Measurements from ENCODE around the gene MRPS11. TPM values are rescaled to one million over a fixed set of nuclear protein-coding genes. Genes with fewer than 3 reads are reported as not detected.

Gene MRPS11
- total RNA-seq, 1 experiment from 2014 or later: 47.4 TPM

GRCh38 chr15:88428053-88428452 is 39.5 kb upstream of the MRPS11 start (continued):
- TF ChIP-seq, protein P1, sequence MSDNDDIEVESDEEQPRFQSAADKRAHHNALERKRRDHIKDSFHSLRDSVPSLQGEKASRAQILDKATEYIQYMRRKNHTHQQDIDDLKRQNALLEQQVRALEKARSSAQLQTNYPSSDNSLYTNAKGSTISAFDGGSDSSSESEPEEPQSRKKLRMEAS (IDR thresholded peaks at IDR 0.05): no peak

DNA sequence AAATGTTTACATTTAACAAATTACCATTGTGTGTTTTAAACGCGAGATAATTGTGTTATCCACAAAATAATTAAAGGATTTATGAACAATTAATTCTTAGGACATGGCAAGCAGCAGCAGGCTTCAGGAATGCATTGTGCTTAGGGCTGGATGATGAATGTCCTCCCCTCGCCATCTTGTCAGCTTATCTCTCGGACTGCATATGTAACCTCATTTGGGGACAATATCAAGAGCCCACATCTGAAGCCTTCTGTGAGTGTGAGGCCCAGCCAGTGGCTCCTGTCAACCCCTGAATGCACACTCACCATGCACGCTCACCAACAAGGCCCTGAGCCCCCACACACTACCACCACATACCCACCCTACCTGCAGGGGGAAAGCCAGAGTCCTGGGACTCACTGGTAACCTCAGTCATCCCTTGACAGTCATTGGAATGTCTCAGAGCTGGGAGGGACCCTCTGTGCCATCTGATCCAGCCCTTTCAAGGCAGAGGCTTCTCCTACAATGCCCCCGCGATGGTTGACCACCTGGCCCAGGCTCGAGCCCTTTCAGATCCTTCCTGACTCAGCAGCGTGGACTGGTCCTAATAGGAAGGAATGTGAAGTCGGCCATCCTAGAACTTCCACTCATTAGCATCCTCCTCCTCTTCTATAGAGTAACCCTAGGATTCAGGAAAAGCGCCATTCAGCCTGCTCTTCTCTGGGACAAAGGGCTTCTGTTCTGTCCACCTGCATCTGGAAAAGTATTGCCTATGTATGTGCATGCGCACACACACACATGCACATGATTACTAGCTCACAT is 38.5 kb upstream of the MRPS11 start:
- H3K27ac ChIP-seq (ENCODE audit: low read depth, low read length): no peak overlapping the region
- no peak overlapping the region for H3K4me2 ChIP-seq (ENCODE audit: low read length)
- no peak overlapping the region for H3K9ac ChIP-seq (ENCODE audit: low read length)
- DNase-seq (ENCODE audit: low read depth, low spot score) (no peak), ATAC-seq (no peak)
- no peaks in the 10 kb centered on the region for H3K79me2 ChIP-seq (ENCODE audit: insufficient read depth, low read length)
- H3K9me3 ChIP-seq (ENCODE audit: control insufficient read depth in 1 of 2, insufficient read depth in 1 of 2, low read depth in 1 of 2, low read length in 2 of 2): no peaks in the 10 kb centered on the region
- ChIA-PET RAD21 (ENCODE audit: low non-redundant PET in 1 of 2, low total read pairs in 2 of 2, uncharacterized antibody in 2 of 2, unreplicated experiment in 2 of 2) (no interaction called here), POLR2A (no interaction called here), CTCF (no interaction called here)
- intact Hi-C loops (cut with micrococcal nuclease): no loop called here
- BruUV-seq (replicated peaks): no TSS peak
- no peaks in the 10 kb centered on the region for H3K4me1 ChIP-seq (ENCODE audit: control insufficient read depth in 1 of 2, insufficient read depth in 2 of 2, low read length in 2 of 2)
- no peaks in the 10 kb centered on the region for H4K20me1 ChIP-seq (ENCODE audit: insufficient read depth)
- no peaks in the 10 kb centered on the region for H3K36me3 ChIP-seq (ENCODE audit: control insufficient read depth in 1 of 2, insufficient read depth in 2 of 2, low read length in 2 of 2)
- H3K4me3 ChIP-seq (replicated peaks in 1 of 2; ENCODE audit: low read depth in 1 of 2, low read length in 2 of 2): no peak overlapping the region
- H3K27me3 ChIP-seq (ENCODE audit: insufficient read depth, low read length): peaks cover 65% of the 10 kb centered on the region
- H3K9me2 ChIP-seq (ENCODE audit: insufficient read depth): no peaks in the 10 kb centered on the region
- no peak overlapping the region for H2AFZ ChIP-seq (ENCODE audit: low read depth, low read length, poor library complexity, severe bottlenecking)
- no peak for TF ChIP-seq YY1 (IDR thresholded peaks at IDR 0.05; ENCODE audit: extremely low read depth, insufficient replicate concordance, low read depth, low read length)
- TF ChIP-seq, protein P2, sequence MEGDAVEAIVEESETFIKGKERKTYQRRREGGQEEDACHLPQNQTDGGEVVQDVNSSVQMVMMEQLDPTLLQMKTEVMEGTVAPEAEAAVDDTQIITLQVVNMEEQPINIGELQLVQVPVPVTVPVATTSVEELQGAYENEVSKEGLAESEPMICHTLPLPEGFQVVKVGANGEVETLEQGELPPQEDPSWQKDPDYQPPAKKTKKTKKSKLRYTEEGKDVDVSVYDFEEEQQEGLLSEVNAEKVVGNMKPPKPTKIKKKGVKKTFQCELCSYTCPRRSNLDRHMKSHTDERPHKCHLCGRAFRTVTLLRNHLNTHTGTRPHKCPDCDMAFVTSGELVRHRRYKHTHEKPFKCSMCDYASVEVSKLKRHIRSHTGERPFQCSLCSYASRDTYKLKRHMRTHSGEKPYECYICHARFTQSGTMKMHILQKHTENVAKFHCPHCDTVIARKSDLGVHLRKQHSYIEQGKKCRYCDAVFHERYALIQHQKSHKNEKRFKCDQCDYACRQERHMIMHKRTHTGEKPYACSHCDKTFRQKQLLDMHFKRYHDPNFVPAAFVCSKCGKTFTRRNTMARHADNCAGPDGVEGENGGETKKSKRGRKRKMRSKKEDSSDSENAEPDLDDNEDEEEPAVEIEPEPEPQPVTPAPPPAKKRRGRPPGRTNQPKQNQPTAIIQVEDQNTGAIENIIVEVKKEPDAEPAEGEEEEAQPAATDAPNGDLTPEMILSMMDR (IDR thresholded peaks at IDR 0.05 in 2 of 3, conservative IDR thresholded peaks at IDR 0.05 in 1 of 3; ENCODE audit: borderline replicate concordance in 1 of 3, insufficient read depth in 1 of 3, low read depth in 2 of 3, low read length in 2 of 3): no peak
- TF ChIP-seq, protein P3, sequence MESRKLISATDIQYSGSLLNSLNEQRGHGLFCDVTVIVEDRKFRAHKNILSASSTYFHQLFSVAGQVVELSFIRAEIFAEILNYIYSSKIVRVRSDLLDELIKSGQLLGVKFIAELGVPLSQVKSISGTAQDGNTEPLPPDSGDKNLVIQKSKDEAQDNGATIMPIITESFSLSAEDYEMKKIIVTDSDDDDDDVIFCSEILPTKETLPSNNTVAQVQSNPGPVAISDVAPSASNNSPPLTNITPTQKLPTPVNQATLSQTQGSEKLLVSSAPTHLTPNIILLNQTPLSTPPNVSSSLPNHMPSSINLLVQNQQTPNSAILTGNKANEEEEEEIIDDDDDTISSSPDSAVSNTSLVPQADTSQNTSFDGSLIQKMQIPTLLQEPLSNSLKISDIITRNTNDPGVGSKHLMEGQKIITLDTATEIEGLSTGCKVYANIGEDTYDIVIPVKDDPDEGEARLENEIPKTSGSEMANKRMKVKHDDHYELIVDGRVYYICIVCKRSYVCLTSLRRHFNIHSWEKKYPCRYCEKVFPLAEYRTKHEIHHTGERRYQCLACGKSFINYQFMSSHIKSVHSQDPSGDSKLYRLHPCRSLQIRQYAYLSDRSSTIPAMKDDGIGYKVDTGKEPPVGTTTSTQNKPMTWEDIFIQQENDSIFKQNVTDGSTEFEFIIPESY (IDR thresholded peaks at IDR 0.05; ENCODE audit: extremely low read depth, insufficient replicate concordance, low read length): no peak
- no peak for TF ChIP-seq SRF (IDR thresholded peaks at IDR 0.05; ENCODE audit: low read depth)
- TF ChIP-seq ELF1 (IDR thresholded peaks at IDR 0.05; ENCODE audit: borderline replicate concordance, low read depth): no peak
- TF ChIP-seq, protein P1 (IDR thresholded peaks at IDR 0.05): no peak
- TF ChIP-seq EGR1 (IDR thresholded peaks at IDR 0.05; ENCODE audit: low read depth): no peak
- TF ChIP-seq CBX3 (IDR thresholded peaks at IDR 0.05; ENCODE audit: low read depth): no peak
- TF ChIP-seq EZH2 (IDR thresholded peaks at IDR 0.05): no peak
- no peak for TF ChIP-seq CEBPB (IDR thresholded peaks at IDR 0.05; ENCODE audit: low read depth)
- no peak for TF ChIP-seq ZNF274 (IDR thresholded peaks at IDR 0.05; ENCODE audit: low read depth, low read length)
- TF ChIP-seq JUND (IDR thresholded peaks at IDR 0.05): no peak

Measured in HCT116 (cell line).